Endodermal cell (in vitro differentiated cells): ENCODE results near the gene CYCS. TPM values are rescaled to one million over a fixed set of nuclear protein-coding genes. Genes with fewer than 3 reads are reported as not detected.
A peak's percentile ranks its signal among the peaks of the same experiment; 100 is the strongest.

Source experiments
- DNase-seq: peaks from one replicate; pipeline ENCODE4 v3.0.0-alpha.2; 2017
- H3K27ac ChIP-seq: 2 replicates; pipeline ENCODE4 v1.5.1; 2013; ENCODE audit warnings: mild to moderate bottlenecking, low read depth, low read length, moderate library complexity
- H3K27me3 ChIP-seq: 2 replicates; pipeline ENCODE4 v1.6.1; 2013; ENCODE audit warnings: mild to moderate bottlenecking, low read length, moderate library complexity; ENCODE audit not compliant: insufficient read depth, control insufficient read depth, poor library complexity, severe bottlenecking
- H3K36me3 ChIP-seq: 2 replicates; pipeline ENCODE4 v1.7.0; 2013; ENCODE audit warnings: mild to moderate bottlenecking, low read length, moderate library complexity; ENCODE audit not compliant: control insufficient read depth, insufficient read depth
- H3K4me1 ChIP-seq: one replicate; pipeline ENCODE4 v1.7.0; 2013; ENCODE audit warnings: low read length; ENCODE audit not compliant: control insufficient read depth, insufficient read depth
- H3K4me3 ChIP-seq: 2 replicates; pipeline ENCODE4 v1.5.1; 2013; ENCODE audit warnings: mild to moderate bottlenecking, low read length, moderate library complexity
- H3K9ac ChIP-seq: 2 replicates; pipeline ENCODE4 v1.6.1; 2013; ENCODE audit warnings: mild to moderate bottlenecking, low read length, moderate library complexity; ENCODE audit not compliant: poor library complexity, severe bottlenecking; ENCODE audit errors: extremely low read depth
- H3K9me3 ChIP-seq: 2 replicates; pipeline ENCODE4 v1.6.1; 2013; ENCODE audit warnings: mild to moderate bottlenecking, low read length, moderate library complexity; ENCODE audit not compliant: control insufficient read depth
- H3K27ac Mint-ChIP-seq: 2 replicates; pipeline ENCODE4 v1.8.0; 2020; ENCODE audit warnings: mixed read lengths
- H3K27me3 Mint-ChIP-seq: 2 replicates; pipeline ENCODE4 v1.8.0; 2021; ENCODE audit warnings: mild to moderate bottlenecking, mixed read lengths; ENCODE audit not compliant: insufficient read depth
- H3K36me3 Mint-ChIP-seq: 2 replicates; pipeline ENCODE4 v1.8.0; 2020; ENCODE audit warnings: low read depth, mixed read lengths
- H3K4me1 Mint-ChIP-seq: 2 replicates; pipeline ENCODE4 v1.8.0; 2020; ENCODE audit warnings: mixed read lengths
- H3K4me3 Mint-ChIP-seq: 2 replicates; pipeline ENCODE4 v1.8.0; 2020; ENCODE audit warnings: mild to moderate bottlenecking, moderate library complexity, mixed read lengths
- H3K9me3 Mint-ChIP-seq: 2 replicates; pipeline ENCODE4 v1.8.0; 2020; ENCODE audit warnings: mild to moderate bottlenecking, mixed read lengths
- WGBS, 2 experiments: methylation state at CpG; one replicate each; pipeline versions ENCODE4 v1.1.5 to v1.1.7; 2013; ENCODE audit warnings: missing lambda C conversion rate in 2 of 2, mixed read lengths in 1 of 2; ENCODE audit not compliant: insufficient coverage in 1 of 2, insufficient read length in 1 of 2; 5-methylcytosine and 5-hydroxymethylcytosine counted together
- total RNA-seq, 2 donors: library from RNA; stranded (reverse); fragmentation: NEBNext Ultra II Directional in 1 of 2; extraction: Animal tissue kit (Norgen Biotek cat#: 25700) in 1 of 2; gene quantifications; 2 replicates in 1 of 2; 3 replicates in 1 of 2; pipeline ENCODE4 v1.2.1, GENCODE V29; 2021
- TF ChIP-seq, protein P1 (sequence below): fragments of 200-600 bp; sonication (generic); conservative IDR thresholded peaks from 2 replicates; pipeline ENCODE4 v1.5.0; 2021; ENCODE audit warnings: antibody characterized with exemption, mild to moderate bottlenecking

The CYCS gene
- total RNA-seq, 2 donors from 2014 or later: 118 to 126 TPM

DNA sequence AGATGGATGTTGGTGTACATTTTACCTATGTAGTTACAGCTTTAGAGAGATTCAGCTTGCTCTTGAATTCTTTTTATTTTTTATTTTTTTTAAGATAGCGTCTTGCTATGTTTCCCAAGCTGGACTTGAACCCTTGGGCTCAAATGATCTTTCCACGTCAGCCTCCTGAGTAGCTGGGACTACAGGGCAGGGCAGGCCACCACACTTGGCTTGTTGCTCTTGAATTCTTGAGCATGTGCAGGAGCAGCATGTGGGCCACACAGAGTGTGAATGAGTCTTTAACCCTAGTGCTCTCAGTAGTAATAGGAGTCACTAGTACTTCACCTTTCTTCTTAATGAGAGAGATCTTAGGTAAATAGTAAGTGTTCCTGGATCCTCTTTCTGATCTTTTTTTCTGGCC lies 26.7 kb upstream of the CYCS start:
- H3K27me3 Mint-ChIP-seq: no peaks in the 10 kb centered on the region
- no peaks in the 10 kb centered on the region for H3K4me1 ChIP-seq

DNA sequence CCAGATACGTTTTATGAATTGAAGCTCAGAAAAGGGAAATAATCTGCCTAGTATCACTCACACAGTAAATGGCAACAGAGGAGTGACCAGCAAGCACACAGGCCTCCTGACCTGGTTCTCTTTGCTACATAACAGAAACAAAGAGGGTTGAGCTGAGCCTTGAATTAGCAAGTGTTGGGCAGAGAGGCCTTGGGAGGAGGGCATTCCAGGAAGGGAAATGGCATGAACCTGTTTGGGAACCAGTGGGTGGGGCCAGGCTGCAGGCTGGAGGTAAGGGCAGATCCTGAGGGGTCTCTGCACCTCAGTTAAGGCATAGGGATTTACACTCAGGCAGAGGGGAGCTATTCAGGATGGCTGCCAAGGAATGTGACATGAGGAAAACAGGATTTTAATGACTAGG lies 24.8 kb upstream of the CYCS start:
- WGBS, 2 experiments: 83 to 95% methylated on average over 1 of the region's 1 CpG
- peak; percentile 87 for DNase-seq
- no peak overlapping the region for H3K4me3 Mint-ChIP-seq

More for the DNA sequence above, 26.7 kb upstream of the CYCS start:
- Histone ChIP-seq H3K9ac (no peak overlapping the region), H3K9me3 (no peaks in the 10 kb centered on the region), H3K36me3 (peaks cover 17% of the 10 kb centered on the region), H3K27me3 (no peaks in the 10 kb centered on the region), H3K4me3 (no peak overlapping the region), H3K27ac (no peak overlapping the region)
- WGBS, 2 experiments: 94 to 96% methylated on average over 2 of the region's 2 CpGs
- Mint-ChIP-seq H3K4me3 (no peak overlapping the region), H3K4me1 (peaks cover 8% of the 10 kb centered on the region), H3K36me3 (peaks cover 10% of the 10 kb centered on the region), H3K27ac (no peak overlapping the region), H3K9me3 (no peaks in the 10 kb centered on the region)
- TF ChIP-seq, protein P1, sequence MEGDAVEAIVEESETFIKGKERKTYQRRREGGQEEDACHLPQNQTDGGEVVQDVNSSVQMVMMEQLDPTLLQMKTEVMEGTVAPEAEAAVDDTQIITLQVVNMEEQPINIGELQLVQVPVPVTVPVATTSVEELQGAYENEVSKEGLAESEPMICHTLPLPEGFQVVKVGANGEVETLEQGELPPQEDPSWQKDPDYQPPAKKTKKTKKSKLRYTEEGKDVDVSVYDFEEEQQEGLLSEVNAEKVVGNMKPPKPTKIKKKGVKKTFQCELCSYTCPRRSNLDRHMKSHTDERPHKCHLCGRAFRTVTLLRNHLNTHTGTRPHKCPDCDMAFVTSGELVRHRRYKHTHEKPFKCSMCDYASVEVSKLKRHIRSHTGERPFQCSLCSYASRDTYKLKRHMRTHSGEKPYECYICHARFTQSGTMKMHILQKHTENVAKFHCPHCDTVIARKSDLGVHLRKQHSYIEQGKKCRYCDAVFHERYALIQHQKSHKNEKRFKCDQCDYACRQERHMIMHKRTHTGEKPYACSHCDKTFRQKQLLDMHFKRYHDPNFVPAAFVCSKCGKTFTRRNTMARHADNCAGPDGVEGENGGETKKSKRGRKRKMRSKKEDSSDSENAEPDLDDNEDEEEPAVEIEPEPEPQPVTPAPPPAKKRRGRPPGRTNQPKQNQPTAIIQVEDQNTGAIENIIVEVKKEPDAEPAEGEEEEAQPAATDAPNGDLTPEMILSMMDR: no peak
- DNase-seq: no peak

DNA sequence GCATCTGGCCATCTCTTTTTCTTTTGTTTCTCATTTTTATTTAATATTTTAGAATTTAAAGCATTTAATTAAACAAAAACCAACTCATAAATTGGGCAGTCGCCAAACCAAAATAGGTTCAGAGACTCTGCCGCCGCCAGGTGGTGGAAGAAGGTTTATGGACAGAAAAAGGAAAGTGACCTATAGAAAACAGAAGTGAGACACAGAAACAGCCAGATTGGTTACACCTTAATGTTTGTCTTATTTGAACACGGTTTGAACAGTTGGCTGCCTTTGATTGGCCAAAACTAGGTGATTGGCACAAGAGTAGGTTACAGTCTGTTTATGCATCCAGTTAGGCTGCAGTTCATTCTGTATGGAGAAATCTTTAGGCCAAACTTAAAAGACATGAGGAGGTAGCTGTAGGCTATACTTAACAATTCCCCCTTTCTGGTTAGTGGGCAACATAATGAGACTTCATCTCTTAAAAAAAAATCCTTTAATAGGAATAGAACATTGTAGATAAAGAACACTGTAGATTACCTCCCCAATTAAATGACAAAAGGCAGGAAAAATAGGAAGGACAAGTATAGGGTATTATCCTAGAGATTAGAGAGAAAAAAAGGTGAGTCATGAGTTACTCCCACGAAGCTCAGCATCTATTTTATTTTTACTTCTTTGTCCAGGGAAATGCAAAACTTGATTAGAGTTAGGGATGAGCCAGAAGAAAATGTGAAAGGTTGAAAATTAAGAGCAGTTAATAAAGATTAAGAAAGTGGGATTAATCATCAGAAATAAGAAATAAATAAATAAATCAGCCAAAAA lies 23.9 kb upstream of the CYCS start:
- H3K9ac ChIP-seq: no peak overlapping the region
- no peaks in the 10 kb centered on the region for H3K27me3 Mint-ChIP-seq
- 89% methylated on average over 4 to 5 of the region's 5 CpGs for WGBS, 2 experiments
- peaks cover 8% of the 10 kb centered on the region for H3K36me3 Mint-ChIP-seq
- TF ChIP-seq, protein P1: peak; percentile 48
- H3K4me1 Mint-ChIP-seq: peaks cover 10% of the 10 kb centered on the region
- no peak overlapping the region for H3K27ac ChIP-seq
- H3K9me3 ChIP-seq: no peaks in the 10 kb centered on the region
- no peaks in the 10 kb centered on the region for H3K9me3 Mint-ChIP-seq
- H3K4me3 ChIP-seq: no peak overlapping the region
- no peaks in the 10 kb centered on the region for H3K4me1 ChIP-seq
- DNase-seq: peak; percentile 61
- H3K27me3 ChIP-seq: no peaks in the 10 kb centered on the region
- H3K27ac Mint-ChIP-seq: no peak overlapping the region
- peaks cover 17% of the 10 kb centered on the region for H3K36me3 ChIP-seq
- H3K4me3 Mint-ChIP-seq: no peak overlapping the region

More for the DNA sequence above, 24.8 kb upstream of the CYCS start:
- Mint-ChIP-seq H3K9me3 (no peaks in the 10 kb centered on the region), H3K36me3 (peaks cover 8% of the 10 kb centered on the region), H3K27me3 (no peaks in the 10 kb centered on the region), H3K4me1 (peaks cover 8% of the 10 kb centered on the region), H3K27ac (no peak overlapping the region)
- no peaks in the 10 kb centered on the region for H3K9me3 ChIP-seq
- TF ChIP-seq, protein P1: no peak
- H3K9ac ChIP-seq: no peak overlapping the region
- H3K4me1 ChIP-seq: no peaks in the 10 kb centered on the region
- no peaks in the 10 kb centered on the region for H3K27me3 ChIP-seq
- no peak overlapping the region for H3K4me3 ChIP-seq
- H3K27ac ChIP-seq: no peak overlapping the region
- peaks cover 17% of the 10 kb centered on the region for H3K36me3 ChIP-seq
